PC-3 (cell line): ENCODE measurements around the gene RNASET2. TPM values are rescaled to one million over a fixed set of nuclear protein-coding genes. Genes with fewer than 3 reads are reported as not detected.

Experiments used
- ATAC-seq: fragments of 200-7000 bp; cut with Tn5 transposase; 2 replicates; pipeline ENCODE4 v1.9.1; 2020; ENCODE audit warnings: mild to moderate bottlenecking, moderate library complexity
- BruUV-seq: library from RNA; stranded (reverse); fragments of 400-500 nt; replicated peaks from 2 replicates; lab custom pipeline; 2021; lab: Mats Ljungman, UMichigan
- CTCF ChIA-PET: fragments of 300-600 bp; sonication (Branson Sonifier 250); formaldehyde crosslinking; loops from one replicate; lab custom pipeline; 2022; ENCODE audit warnings: antibody characterized with exemption; lab: Charles Lee
- POLR2A ChIA-PET: fragments of 300-600 bp; sonication (Branson Sonifier 250); formaldehyde crosslinking; loops from one replicate; lab custom pipeline; 2022; ENCODE audit warnings: antibody characterized with exemption; ENCODE audit not compliant: unreplicated experiment; lab: Charles Lee
- DNase-seq: peaks from one replicate; pipeline ENCODE4 v3.0.0-alpha.2; 2015
- H2AFZ ChIP-seq: fragments of 300-600 bp; sonication (generic); 2 replicates; pipeline ENCODE4 v1.6.0; 2016; ENCODE audit warnings: antibody characterized with exemption, low read length
- H3F3A ChIP-seq: fragments of 300-600 bp; sonication (generic); one replicate; pipeline ENCODE4 v1.6.0; 2017; ENCODE audit warnings: antibody characterized with exemption, low read length, control low read depth, mild to moderate bottlenecking; ENCODE audit not compliant: unreplicated experiment
- H3K27ac ChIP-seq: fragments of 300-600 bp; sonication (generic); 2 replicates; pipeline ENCODE4 v1.5.1; 2016; ENCODE audit warnings: mild to moderate bottlenecking, low read length
- H3K27me3 ChIP-seq: fragments of 300-600 bp; sonication (generic); 2 replicates; pipeline ENCODE4 v1.6.1; 2016; ENCODE audit warnings: low read length, mixed read lengths
- H3K36me3 ChIP-seq: fragments of 300-600 bp; sonication (generic); 2 replicates; pipeline ENCODE4 v1.6.1; 2016; ENCODE audit warnings: low read depth, mixed run types, low read length, mixed read lengths
- H3K4me1 ChIP-seq: fragments of 300-600 bp; sonication (generic); 2 replicates; pipeline ENCODE4 v1.5.1; 2016; ENCODE audit warnings: low read length; ENCODE audit not compliant: insufficient read depth
- H3K4me2 ChIP-seq: fragments of 300-600 bp; sonication (generic); 2 replicates; pipeline ENCODE4 v1.6.0; 2016; ENCODE audit warnings: low read length
- H3K4me3 ChIP-seq: fragments of 300-600 bp; sonication (generic); 2 replicates; pipeline ENCODE4 v1.5.1; 2016; ENCODE audit warnings: mild to moderate bottlenecking, low read length, mixed read lengths
- H3K79me2 ChIP-seq: fragments of 300-600 bp; sonication (generic); 2 replicates; pipeline ENCODE4 v1.6.1; 2017; ENCODE audit warnings: low read length, mixed read lengths
- H3K9ac ChIP-seq: fragments of 300-600 bp; sonication (generic); 2 replicates; pipeline ENCODE4 v1.6.0; 2016; ENCODE audit warnings: mild to moderate bottlenecking, low read length
- H3K9me2 ChIP-seq: fragments of 300-600 bp; sonication (generic); replicated peaks from 2 replicates; pipeline ENCODE4 v1.6.1; 2016; ENCODE audit warnings: mixed run types, low read length, mixed read lengths
- H3K9me3 ChIP-seq: fragments of 300-600 bp; sonication (generic); 2 replicates; pipeline ENCODE4 v1.6.1; 2016; ENCODE audit warnings: low read length, mixed read lengths
- H4K20me1 ChIP-seq: fragments of 300-600 bp; sonication (generic); 2 replicates; pipeline ENCODE4 v1.6.1; 2016; ENCODE audit warnings: low read length, mixed read lengths
- EZH2 ChIP-seq: fragments of 300-600 bp; sonication (generic); IDR thresholded peaks from one replicate; pipeline ENCODE4 v1.6.1; 2017; ENCODE audit warnings: antibody characterized with exemption, mild to moderate bottlenecking, low read length; ENCODE audit not compliant: unreplicated experiment
- EZH2phosphoT487 ChIP-seq: fragments of 300-600 bp; sonication (generic); IDR thresholded peaks from 2 replicates; pipeline ENCODE4 v1.6.1; 2018; ENCODE audit warnings: mild to moderate bottlenecking, antibody characterized with exemption, low read length, borderline replicate concordance
- intact Hi-C: fragments of 100-400 bp; cut with micrococcal nuclease; formaldehyde crosslinking; loops from 2 replicates; pipeline ENCODE4 v1.9.0; 2023
- total RNA-seq: library from RNA; depleted of rRNA; stranded (reverse); fragments of >200 nt; gene quantifications from 2 replicates; pipeline ENCODE4 v1.2.3, GENCODE V29; 2014
- TF ChIP-seq, protein P1 (sequence below): fragments of 300-600 bp; sonication (generic); conservative IDR thresholded peaks from 2 replicates; pipeline ENCODE4 v1.5.1; 2017; ENCODE audit warnings: antibody characterized with exemption, low read depth, mild to moderate bottlenecking, low read length

RNASET2 gene
- total RNA-seq, 1 experiment from 2014 or later, result 51.8 TPM

DNA sequence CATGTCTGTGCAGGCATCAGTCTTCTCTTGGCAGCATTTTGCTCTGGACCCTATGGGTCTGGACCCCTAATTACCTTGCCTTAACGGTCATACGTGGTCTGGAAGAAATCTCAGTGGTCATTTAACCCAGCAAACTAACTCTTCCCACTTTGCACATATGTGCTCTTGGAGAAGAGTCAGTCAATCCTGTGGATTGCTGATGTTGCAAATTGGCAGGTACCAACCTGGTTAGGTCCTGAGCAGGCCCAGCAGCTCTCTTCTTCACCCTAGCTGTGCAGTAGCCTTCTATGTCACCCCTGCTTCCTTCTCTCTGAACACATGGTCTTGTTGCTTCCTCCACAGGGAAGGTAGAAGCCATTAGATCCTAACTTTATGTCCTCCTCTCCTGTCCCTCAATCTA, 44.4 kb upstream of the RNASET2 start:
- ATAC-seq (no peak), DNase-seq (no peak)
- Histone ChIP-seq H2AFZ (no peak overlapping the region), H3K27ac (no peak overlapping the region), H3K9ac (no peak overlapping the region), H3K9me3 (no peaks in the 10 kb centered on the region), H3K36me3 (peaks cover 16% of the 10 kb centered on the region; the same call in 1 of the 2 replicates), H4K20me1 (no peaks in the 10 kb centered on the region), H3K4me3 (peak overlapping the region; percentile 93), H3K4me1 (peaks cover 7% of the 10 kb centered on the region; the same call in 1 of the 2 replicates), H3K9me2 (no peaks in the 10 kb centered on the region), H3K79me2 (peaks cover 71% of the 10 kb centered on the region), H3K4me2 (peak overlapping the region; percentile 92), H3F3A (no peaks in the 10 kb centered on the region), H3K27me3 (no peaks in the 10 kb centered on the region)
- POLR2A ChIA-PET, result no interaction called here
- no peak for TF ChIP-seq EZH2phosphoT487
- TF ChIP-seq EZH2, result no peak
- TF ChIP-seq, protein P1, sequence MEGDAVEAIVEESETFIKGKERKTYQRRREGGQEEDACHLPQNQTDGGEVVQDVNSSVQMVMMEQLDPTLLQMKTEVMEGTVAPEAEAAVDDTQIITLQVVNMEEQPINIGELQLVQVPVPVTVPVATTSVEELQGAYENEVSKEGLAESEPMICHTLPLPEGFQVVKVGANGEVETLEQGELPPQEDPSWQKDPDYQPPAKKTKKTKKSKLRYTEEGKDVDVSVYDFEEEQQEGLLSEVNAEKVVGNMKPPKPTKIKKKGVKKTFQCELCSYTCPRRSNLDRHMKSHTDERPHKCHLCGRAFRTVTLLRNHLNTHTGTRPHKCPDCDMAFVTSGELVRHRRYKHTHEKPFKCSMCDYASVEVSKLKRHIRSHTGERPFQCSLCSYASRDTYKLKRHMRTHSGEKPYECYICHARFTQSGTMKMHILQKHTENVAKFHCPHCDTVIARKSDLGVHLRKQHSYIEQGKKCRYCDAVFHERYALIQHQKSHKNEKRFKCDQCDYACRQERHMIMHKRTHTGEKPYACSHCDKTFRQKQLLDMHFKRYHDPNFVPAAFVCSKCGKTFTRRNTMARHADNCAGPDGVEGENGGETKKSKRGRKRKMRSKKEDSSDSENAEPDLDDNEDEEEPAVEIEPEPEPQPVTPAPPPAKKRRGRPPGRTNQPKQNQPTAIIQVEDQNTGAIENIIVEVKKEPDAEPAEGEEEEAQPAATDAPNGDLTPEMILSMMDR, result no peak
- intact Hi-C loops, result no loop called here
- CTCF ChIA-PET, result no interaction called here
- no TSS peak for BruUV-seq

DNA sequence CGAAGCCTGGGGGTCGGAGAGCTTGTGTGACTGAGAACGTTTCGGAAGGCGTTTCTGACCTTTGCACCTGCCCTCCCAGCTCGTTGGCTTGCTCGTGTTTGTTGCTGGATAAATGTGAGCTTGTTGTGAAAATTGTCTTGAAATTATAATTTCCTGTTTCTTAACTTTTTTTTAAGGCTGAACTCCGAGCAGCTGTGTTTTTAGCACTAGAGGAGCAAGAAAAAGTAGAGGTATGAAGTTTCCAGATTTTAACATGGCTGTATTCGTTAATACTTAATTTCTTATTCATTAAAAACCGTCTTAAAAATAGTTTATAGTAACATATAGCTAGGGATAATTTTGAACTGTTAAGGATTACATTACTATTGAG, 43.5 kb upstream of the RNASET2 start:
- Histone ChIP-seq H3K4me1 (peaks cover 7% of the 10 kb centered on the region; the same call in 1 of the 2 replicates), H3F3A (no peaks in the 10 kb centered on the region), H3K79me2 (peaks cover 76% of the 10 kb centered on the region), H3K9me2 (no peaks in the 10 kb centered on the region), H3K4me2 (peak overlapping the region; percentile 92), H2AFZ (peak overlapping the region; percentile 94), H3K4me3 (peak overlapping the region; percentile 93), H3K36me3 (peaks cover 10% of the 10 kb centered on the region; the same call in 1 of the 2 replicates), H3K27ac (no peak overlapping the region), H3K9me3 (no peaks in the 10 kb centered on the region), H3K27me3 (no peaks in the 10 kb centered on the region), H4K20me1 (no peaks in the 10 kb centered on the region), H3K9ac (peak overlapping the region; percentile 91)
- ATAC-seq, result no peak
- intact Hi-C loops, result loop anchor here (1.0 to 5.0 kb wide), 3 partner anchors 43 to 373 kb away; partner anchors contain the start of genes RNASET2 and RPS6KA2
- ChIA-PET CTCF (interaction anchor here (0.6 kb wide), 1 partner anchor 65 kb away, joined by 3 read pairs; no protein-coding TSS in a partner anchor), POLR2A (interaction anchor here (0.5 kb wide), 1 partner anchor 45 kb away, joined by 3 read pairs; no protein-coding TSS in a partner anchor)
- DNase-seq, result no peak
- BruUV-seq, result no TSS peak
- TF ChIP-seq EZH2phosphoT487, result no peak
- TF ChIP-seq, protein P1, result no peak
- no peak for TF ChIP-seq EZH2
